Measurements from ENCODE around the gene SCN2B.

The SCN2B gene

DNA sequence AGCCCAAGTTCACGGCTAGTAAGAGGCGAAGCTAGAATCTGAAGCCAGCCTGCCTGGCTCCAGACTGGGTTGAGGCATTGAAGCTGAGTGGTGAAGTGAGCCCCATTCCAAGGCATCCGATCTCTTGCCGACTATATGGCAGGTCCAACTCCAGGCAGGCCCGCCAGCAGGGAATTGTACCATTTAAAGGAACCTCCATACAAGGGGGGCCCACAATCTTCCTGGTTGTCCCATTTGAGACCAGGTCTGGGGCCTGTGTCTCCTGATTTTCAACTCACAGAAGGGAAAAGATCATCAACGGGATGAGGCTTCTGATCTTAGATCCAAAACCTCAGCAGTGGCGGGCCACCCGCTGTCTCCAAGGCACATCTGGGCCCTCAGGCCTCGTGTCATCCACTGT lies 4.1 kb downstream of the SCN2B start:
- Histone ChIP-seq H3K9me3 (ENCODE audit: control insufficient read depth, low read length) (no peaks in the 10 kb centered on the region), H3K4me1 (peaks cover 3% of the 10 kb centered on the region), H3K4me3 (ENCODE audit: low read depth, low read length) (no peak overlapping the region), H3K36me3 (ENCODE audit: control insufficient read depth, insufficient read depth, low read length) (no peaks in the 10 kb centered on the region), H3K4me2 (ENCODE audit: low read length) (no peak overlapping the region), H3K27ac (no peak overlapping the region), H3K27me3 (ENCODE audit: control insufficient read depth, insufficient read depth, low read length) (no peaks in the 10 kb centered on the region), H3K79me2 (no peaks in the 10 kb centered on the region), H3K9ac (no peak overlapping the region), H2AFZ (no peak overlapping the region)
- TF ChIP-seq, protein P1, sequence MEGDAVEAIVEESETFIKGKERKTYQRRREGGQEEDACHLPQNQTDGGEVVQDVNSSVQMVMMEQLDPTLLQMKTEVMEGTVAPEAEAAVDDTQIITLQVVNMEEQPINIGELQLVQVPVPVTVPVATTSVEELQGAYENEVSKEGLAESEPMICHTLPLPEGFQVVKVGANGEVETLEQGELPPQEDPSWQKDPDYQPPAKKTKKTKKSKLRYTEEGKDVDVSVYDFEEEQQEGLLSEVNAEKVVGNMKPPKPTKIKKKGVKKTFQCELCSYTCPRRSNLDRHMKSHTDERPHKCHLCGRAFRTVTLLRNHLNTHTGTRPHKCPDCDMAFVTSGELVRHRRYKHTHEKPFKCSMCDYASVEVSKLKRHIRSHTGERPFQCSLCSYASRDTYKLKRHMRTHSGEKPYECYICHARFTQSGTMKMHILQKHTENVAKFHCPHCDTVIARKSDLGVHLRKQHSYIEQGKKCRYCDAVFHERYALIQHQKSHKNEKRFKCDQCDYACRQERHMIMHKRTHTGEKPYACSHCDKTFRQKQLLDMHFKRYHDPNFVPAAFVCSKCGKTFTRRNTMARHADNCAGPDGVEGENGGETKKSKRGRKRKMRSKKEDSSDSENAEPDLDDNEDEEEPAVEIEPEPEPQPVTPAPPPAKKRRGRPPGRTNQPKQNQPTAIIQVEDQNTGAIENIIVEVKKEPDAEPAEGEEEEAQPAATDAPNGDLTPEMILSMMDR (IDR thresholded peaks at IDR 0.05): no peak

DNA sequence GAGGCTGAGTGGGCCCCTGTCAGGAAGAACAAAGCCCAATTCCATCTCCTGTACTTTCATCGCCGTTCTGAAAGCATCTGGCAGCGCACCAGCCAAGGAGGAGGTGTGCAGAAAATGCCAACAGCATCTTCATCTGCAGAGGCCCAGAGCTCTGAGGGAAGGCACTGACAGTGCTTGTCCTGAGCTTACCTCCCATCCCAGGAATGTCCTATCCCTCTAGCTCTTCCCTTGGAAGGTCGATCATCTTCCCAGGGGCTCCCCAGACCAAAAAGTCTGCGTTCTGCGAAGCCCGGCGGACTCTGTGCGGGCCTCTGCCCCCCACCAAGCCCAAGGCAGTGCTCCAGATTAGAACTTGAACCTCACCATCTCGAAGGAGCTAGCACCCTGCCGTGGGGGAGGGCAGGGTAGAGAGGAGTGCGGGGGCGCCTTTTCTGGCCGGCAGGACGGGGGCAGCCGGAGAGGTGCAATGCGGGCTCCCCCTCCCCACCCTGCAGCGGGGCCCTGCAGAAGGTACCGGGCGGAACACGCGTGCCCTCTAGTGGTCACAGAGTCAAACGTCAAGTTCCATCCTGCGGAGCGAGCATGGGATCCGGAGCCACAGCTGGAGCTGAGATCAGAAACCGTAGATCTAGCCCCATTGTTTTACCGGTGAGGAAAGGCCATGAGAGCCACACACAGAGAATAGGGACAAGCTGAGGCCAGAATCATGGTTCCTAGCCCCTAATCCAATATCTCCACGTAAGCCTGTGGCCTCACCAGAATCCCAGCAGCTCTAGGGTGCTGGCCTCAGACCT lies 5.0 kb downstream of the SCN2B start:
- H3K79me2 ChIP-seq: no peaks in the 10 kb centered on the region
- H2AFZ ChIP-seq: no peak overlapping the region
- no peak overlapping the region for H3K9ac ChIP-seq
- H3K4me1 ChIP-seq: peaks cover 3% of the 10 kb centered on the region
- no peak overlapping the region for H3K4me2 ChIP-seq (ENCODE audit: low read length)
- TF ChIP-seq, protein P1 (IDR thresholded peaks at IDR 0.05): peak; percentile 78
- no peak overlapping the region for H3K4me3 ChIP-seq (ENCODE audit: low read depth, low read length)
- no peaks in the 10 kb centered on the region for H3K36me3 ChIP-seq (ENCODE audit: control insufficient read depth, insufficient read depth, low read length)
- H3K27ac ChIP-seq: no peak overlapping the region
- H3K9me3 ChIP-seq (ENCODE audit: control insufficient read depth, low read length): no peaks in the 10 kb centered on the region
- no peaks in the 10 kb centered on the region for H3K27me3 ChIP-seq (ENCODE audit: control insufficient read depth, insufficient read depth, low read length)

DNA sequence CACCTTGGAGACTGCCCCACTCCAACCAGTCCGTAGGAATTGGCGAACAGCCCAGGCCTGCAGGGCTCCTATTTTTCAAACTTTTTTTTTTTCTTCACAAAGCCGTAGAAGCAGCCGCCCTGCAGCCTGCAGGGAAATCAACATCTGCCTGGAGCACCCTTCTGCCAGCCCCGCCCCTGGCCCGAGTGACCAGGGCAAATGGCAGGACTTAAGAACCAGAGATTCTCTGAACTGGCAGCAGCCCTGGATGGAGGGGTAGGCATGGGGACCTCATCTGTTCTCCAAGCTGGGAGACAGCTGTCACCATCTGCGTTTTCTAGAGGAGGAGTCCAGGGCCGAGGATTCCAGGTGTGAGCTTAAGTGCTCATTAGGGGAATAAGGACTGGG lies 5.6 kb downstream of the SCN2B start:
- H3K4me1 ChIP-seq: peaks cover 3% of the 10 kb centered on the region
- no peaks in the 10 kb centered on the region for H3K36me3 ChIP-seq (ENCODE audit: control insufficient read depth, insufficient read depth, low read length)
- TF ChIP-seq, protein P1 (IDR thresholded peaks at IDR 0.05): no peak
- no peaks in the 10 kb centered on the region for H3K9me3 ChIP-seq (ENCODE audit: control insufficient read depth, low read length)
- H3K4me2 ChIP-seq (ENCODE audit: low read length): no peak overlapping the region
- no peaks in the 10 kb centered on the region for H3K79me2 ChIP-seq
- no peak overlapping the region for H3K27ac ChIP-seq
- H3K4me3 ChIP-seq (ENCODE audit: low read depth, low read length): no peak overlapping the region
- no peaks in the 10 kb centered on the region for H3K27me3 ChIP-seq (ENCODE audit: control insufficient read depth, insufficient read depth, low read length)
- no peak overlapping the region for H3K9ac ChIP-seq
- H2AFZ ChIP-seq: no peak overlapping the region

DNA sequence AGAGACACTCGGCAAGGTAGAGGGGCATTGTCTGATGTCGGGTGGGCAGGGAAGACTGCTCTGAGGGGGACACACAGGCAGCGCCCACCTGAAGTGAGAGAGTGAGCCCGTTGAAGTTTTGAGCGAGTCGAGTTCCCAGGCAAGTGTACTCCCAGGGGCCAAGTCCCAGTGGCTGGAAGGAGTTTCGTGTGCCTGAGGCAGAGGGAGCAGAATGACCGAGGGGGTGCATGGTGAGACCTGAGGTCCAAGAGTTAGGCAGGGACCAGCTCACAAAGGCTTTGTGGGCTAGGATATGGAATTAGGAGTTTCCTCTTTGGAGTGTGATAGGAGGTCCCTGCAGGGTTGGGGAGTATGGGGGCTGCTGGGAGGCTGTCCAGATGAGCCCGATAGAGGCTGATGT lies 6.2 kb downstream of the SCN2B start:
- Histone ChIP-seq H3K9me3 (ENCODE audit: control insufficient read depth, low read length) (no peaks in the 10 kb centered on the region), H3K36me3 (ENCODE audit: control insufficient read depth, insufficient read depth, low read length) (no peaks in the 10 kb centered on the region), H3K79me2 (no peaks in the 10 kb centered on the region), H3K4me3 (ENCODE audit: low read depth, low read length) (no peak overlapping the region), H3K4me2 (ENCODE audit: low read length) (no peak overlapping the region), H2AFZ (no peak overlapping the region), H3K27ac (no peak overlapping the region), H3K27me3 (ENCODE audit: control insufficient read depth, insufficient read depth, low read length) (no peaks in the 10 kb centered on the region), H3K9ac (no peak overlapping the region), H3K4me1 (peaks cover 3% of the 10 kb centered on the region)
- TF ChIP-seq, protein P1 (IDR thresholded peaks at IDR 0.05): no peak
